ENCODE data around the gene KIF1A.

- TF ChIP-seq CTCF (IDR thresholded peaks at IDR 0.05; ENCODE audit: low read length), result no peak
- TF ChIP-seq EZH2 (optimal IDR thresholded peaks at IDR 0.05; ENCODE audit: low read depth, low read length), result no peak
Observed at GRCh38 chr2:240703417-240704341, 116.3 kb downstream of the KIF1A start.

All from MM.1S (cell line).